Measurements from ENCODE around the gene POLRMT.
A peak's percentile ranks its signal among the peaks of the same experiment; 100 is the strongest.

The POLRMT gene

GRCh38 chr19:596263-596655 is 37.1 kb downstream of the POLRMT start:
- no peak overlapping the region for H3K27ac Mint-ChIP-seq
- H3K27me3 Mint-ChIP-seq, result peaks cover 27 to 50% of the 10 kb centered on the region in 2 donors
- H3K4me3 Mint-ChIP-seq, result no peak overlapping the region
- H3K4me1 Mint-ChIP-seq, result peaks cover 8 to 9% of the 10 kb centered on the region in 2 donors
- peaks cover 0 to under 1% of the 10 kb centered on the region in 2 donors for H3K9me3 Mint-ChIP-seq
- DNase-seq, result no peak
- H3K36me3 Mint-ChIP-seq, result no peaks in the 10 kb centered on the region
- ATAC-seq (replicated peaks), result no peak

GRCh38 chr19:595326-596262 is 37.7 kb downstream of the POLRMT start:
- Mint-ChIP-seq H3K4me3 (no peak overlapping the region), H3K36me3 (no peaks in the 10 kb centered on the region), H3K27me3 (peaks cover 29 to 54% of the 10 kb centered on the region in 2 donors), H3K9me3 (no peaks in the 10 kb centered on the region), H3K27ac (no peak overlapping the region), H3K4me1 (peaks cover 9 to 10% of the 10 kb centered on the region in 2 donors)
- DNase-seq (no peak), ATAC-seq (replicated peaks) (no peak)

GRCh38 chr19:594265-594870 is 39.0 kb downstream of the POLRMT start:
- Mint-ChIP-seq H3K36me3 (no peaks in the 10 kb centered on the region), H3K27ac (no peak overlapping the region), H3K4me3 (no peak overlapping the region), H3K27me3 (peaks cover 29 to 54% of the 10 kb centered on the region in 2 donors), H3K4me1 (peaks cover 9 to 10% of the 10 kb centered on the region in 2 donors), H3K9me3 (no peaks in the 10 kb centered on the region)
- no peak for DNase-seq
- no peak for ATAC-seq (replicated peaks)

GRCh38 chr19:593505-593904 is 39.8 kb downstream of the POLRMT start:
- H3K4me3 Mint-ChIP-seq, result no peak overlapping the region
- peak in 1 of 2 donors; percentile 62 for ATAC-seq (replicated peaks)

GRCh38 chr19:593055-593454 is 40.3 kb downstream of the POLRMT start:
- peaks cover 37 to 66% of the 10 kb centered on the region in 2 donors for H3K27me3 Mint-ChIP-seq
- no peaks in the 10 kb centered on the region for H3K9me3 Mint-ChIP-seq
- no peak overlapping the region for H3K4me3 Mint-ChIP-seq
- no peaks in the 10 kb centered on the region for H3K36me3 Mint-ChIP-seq
- H3K27ac Mint-ChIP-seq, result no peak overlapping the region
- ATAC-seq (replicated peaks), result no peak
- H3K4me1 Mint-ChIP-seq, result peaks cover 13 to 19% of the 10 kb centered on the region in 2 donors
- DNase-seq, result no peak

More at GRCh38 chr19:593505-593904, 39.8 kb downstream of the POLRMT start:
- no peak for DNase-seq
- Mint-ChIP-seq H3K9me3 (no peaks in the 10 kb centered on the region), H3K4me1 (peaks cover 10 to 14% of the 10 kb centered on the region in 2 donors), H3K27me3 (peaks cover 32 to 62% of the 10 kb centered on the region in 2 donors), H3K27ac (no peak overlapping the region), H3K36me3 (no peaks in the 10 kb centered on the region)

GRCh38 chr19:592101-592500 is 41.2 kb downstream of the POLRMT start:
- H3K27me3 Mint-ChIP-seq, result peaks cover 38 to 68% of the 10 kb centered on the region in 2 donors
- peaks cover 14 to 20% of the 10 kb centered on the region in 2 donors for H3K4me1 Mint-ChIP-seq
- no peaks in the 10 kb centered on the region for H3K36me3 Mint-ChIP-seq
- ATAC-seq (replicated peaks) (no peak), DNase-seq (no peak)
- H3K27ac Mint-ChIP-seq, result no peak overlapping the region
- H3K4me3 Mint-ChIP-seq, result no peak overlapping the region
- no peaks in the 10 kb centered on the region for H3K9me3 Mint-ChIP-seq

- peak overlapping the region in 1 of 2 donors; percentile 21 for H3K4me3 Mint-ChIP-seq
- peaks cover 14 to 20% of the 10 kb centered on the region in 2 donors for H3K4me1 Mint-ChIP-seq
- DNase-seq, result no peak
- H3K27me3 Mint-ChIP-seq, result peaks cover 38 to 65% of the 10 kb centered on the region in 2 donors
- H3K9me3 Mint-ChIP-seq, result no peaks in the 10 kb centered on the region
- ATAC-seq (replicated peaks), result no peak
- no peaks in the 10 kb centered on the region for H3K36me3 Mint-ChIP-seq
- no peak overlapping the region for H3K27ac Mint-ChIP-seq
These were observed 42.0 kb downstream of the POLRMT start for GRCh38 chr19:591099-591958.

GRCh38 chr19:590750-591098 is 42.6 kb downstream of the POLRMT start:
- Mint-ChIP-seq H3K9me3 (no peaks in the 10 kb centered on the region), H3K36me3 (no peaks in the 10 kb centered on the region), H3K27ac (no peak overlapping the region), H3K4me1 (peaks cover 14 to 20% of the 10 kb centered on the region in 2 donors), H3K4me3 (no peak overlapping the region), H3K27me3 (peaks cover 38 to 61% of the 10 kb centered on the region in 2 donors)
- DNase-seq (no peak), ATAC-seq (replicated peaks) (no peak)

- Mint-ChIP-seq H3K9me3 (no peaks in the 10 kb centered on the region), H3K27ac (no peak overlapping the region), H3K4me3 (peak overlapping the region in 1 of 2 donors; percentile 57), H3K27me3 (peaks cover 36 to 58% of the 10 kb centered on the region in 2 donors), H3K36me3 (no peaks in the 10 kb centered on the region), H3K4me1 (peaks cover 14 to 20% of the 10 kb centered on the region in 2 donors)
- DNase-seq, result no peak
- ATAC-seq (replicated peaks), result peak in 1 of 2 donors; percentile 33
These were observed 43.0 kb downstream of the POLRMT start for GRCh38 chr19:590396-590745.

GRCh38 chr19:589693-590395 is 43.5 kb downstream of the POLRMT start, which contains the start of gene HCN2:
Gene HCN2, plus strand, starts transcription at chr19:589881. Its CDS starts 65 bp downstream, at chr19:589946.
- Mint-ChIP-seq H3K27me3 (peaks cover 34 to 54% of the 10 kb centered on the region in 2 donors), H3K9me3 (no peaks in the 10 kb centered on the region), H3K36me3 (no peaks in the 10 kb centered on the region), H3K4me1 (peaks cover 14 to 20% of the 10 kb centered on the region in 2 donors), H3K27ac (no peak within 1 kb of the TSS), H3K4me3 (peak within 1 kb of the TSS in 1 of 2 donors; percentile 57)
- DNase-seq (no peak), ATAC-seq (replicated peaks) (no peak)

GRCh38 chr19:588741-589692 is 44.3 kb downstream of the POLRMT start:
- Mint-ChIP-seq H3K4me1 (peaks cover 16 to 25% of the 10 kb centered on the region in 2 donors), H3K27ac (no peak overlapping the region), H3K9me3 (no peaks in the 10 kb centered on the region), H3K4me3 (peak overlapping the region in 1 of 2 donors; percentile 54), H3K27me3 (peaks cover 30 to 45% of the 10 kb centered on the region in 2 donors), H3K36me3 (peaks cover 0 to under 1% of the 10 kb centered on the region in 2 donors)
- ATAC-seq (replicated peaks), result peak; percentile 2 to 15
- no peak for DNase-seq

- ATAC-seq (replicated peaks), result peak; percentile 57 to 61
- no peaks in the 10 kb centered on the region for H3K9me3 Mint-ChIP-seq
These were observed 45.1 kb downstream of the POLRMT start for GRCh38 chr19:588093-588740.

More at GRCh38 chr19:588093-588740, 45.1 kb downstream of the POLRMT start:
- DNase-seq, result no peak
- Mint-ChIP-seq H3K27me3 (peaks cover 23 to 37% of the 10 kb centered on the region in 2 donors), H3K36me3 (peaks cover 0 to 9% of the 10 kb centered on the region in 2 donors), H3K4me1 (peaks cover 17 to 22% of the 10 kb centered on the region in 2 donors), H3K4me3 (peak overlapping the region in 1 of 2 donors; percentile 67), H3K27ac (no peak overlapping the region)
